GM19452 (cell line): ENCODE measurements around the gene GUCY2C.
"Not testable (repeated sequence)": the region's sequence is repeated elsewhere in the genome, so short reads cannot be mapped to it uniquely, and the experiment has no call there.

Source experiments
- ATAC-seq: cut with Tn5 transposase; IDR thresholded peaks from one replicate; pipeline ENCODE4 v1.9.1; 2021; ENCODE audit not compliant: unreplicated experiment

Gene GUCY2C

GRCh38 chr12:14682231-14682630 is 14.2 kb downstream of the GUCY2C start:
- not testable (repeated sequence) for ATAC-seq

- ATAC-seq, result no peak
Observed at GRCh38 chr12:14681625-14682024, 14.8 kb downstream of the GUCY2C start.

GRCh38 chr12:14681190-14681589 is 15.2 kb downstream of the GUCY2C start:
- no peak for ATAC-seq

GRCh38 chr12:14678547-14679150 is 17.8 kb downstream of the GUCY2C start:
- ATAC-seq, result no peak

- no peak for ATAC-seq
Observed at GRCh38 chr12:14668591-14668990, 27.8 kb downstream of the GUCY2C start.

- ATAC-seq, result no peak
Observed at GRCh38 chr12:14665354-14666348, 30.7 kb downstream of the GUCY2C start.

GRCh38 chr12:14664434-14665023 is 31.9 kb downstream of the GUCY2C start:
- no peak for ATAC-seq

GRCh38 chr12:14663002-14663401 is 33.4 kb downstream of the GUCY2C start:
- ATAC-seq, result no peak

- ATAC-seq, result no peak
Observed at GRCh38 chr12:14656846-14657245, 39.6 kb downstream of the GUCY2C start.

GRCh38 chr12:14655284-14655683 is 41.1 kb downstream of the GUCY2C start:
- ATAC-seq, result no peak

GRCh38 chr12:14654842-14655241 is 41.6 kb downstream of the GUCY2C start:
- no peak for ATAC-seq

GRCh38 chr12:14654416-14654815 is 42.0 kb downstream of the GUCY2C start:
- no peak for ATAC-seq

GRCh38 chr12:14652483-14652882 is 43.9 kb downstream of the GUCY2C start:
- no peak for ATAC-seq

- no peak for ATAC-seq
Observed at GRCh38 chr12:14651371-14651770, 45.0 kb downstream of the GUCY2C start.

GRCh38 chr12:14650789-14651188 is 45.6 kb downstream of the GUCY2C start:
- ATAC-seq, result no peak

- ATAC-seq, result no peak
Observed at GRCh38 chr12:14647028-14647750, 49.2 kb downstream of the GUCY2C start.

GRCh38 chr12:14643251-14643650 is 53.1 kb downstream of the GUCY2C start:
- no peak for ATAC-seq

- no peak for ATAC-seq
Observed at GRCh38 chr12:14638066-14638465, 58.3 kb downstream of the GUCY2C start.

- ATAC-seq, result no peak
Observed at GRCh38 chr12:14635776-14636175, 60.6 kb downstream of the GUCY2C start.

GRCh38 chr12:14630793-14631192 is 65.6 kb downstream of the GUCY2C start:
- no peak for ATAC-seq
